ENCODE results near the gene C9orf85.

The C9orf85 gene

GRCh38 chr9:71966601-71967000 is 55.2 kb downstream of the C9orf85 start:
- 9 to 13% methylated on average over 5 of the region's 5 CpGs for WGBS, 2 experiments
- no peak overlapping the region for H3K4me3 ChIP-seq (ENCODE audit: insufficient read depth, low read depth, low read length)
- H3K4me1 ChIP-seq (ENCODE audit: control insufficient read depth, insufficient read depth, low read length) = no peaks in the 10 kb centered on the region
- H3K27ac ChIP-seq (ENCODE audit: insufficient read depth, low read depth, low read length, poor library complexity, severe bottlenecking) = no peak overlapping the region
- H3K36me3 ChIP-seq (ENCODE audit: control insufficient read depth, insufficient read depth, low read length) = no peaks in the 10 kb centered on the region
- no peaks in the 10 kb centered on the region for H3K9me3 ChIP-seq (ENCODE audit: control insufficient read depth, low read length)
- no peaks in the 10 kb centered on the region for H3K27me3 ChIP-seq (ENCODE audit: control insufficient read depth, insufficient read depth, low read length, poor library complexity, severe bottlenecking)

- Histone ChIP-seq H3K4me1 (ENCODE audit: control insufficient read depth, insufficient read depth, low read length) (no peaks in the 10 kb centered on the region), H3K4me3 (ENCODE audit: insufficient read depth, low read depth, low read length) (no peak overlapping the region), H3K36me3 (ENCODE audit: control insufficient read depth, insufficient read depth, low read length) (no peaks in the 10 kb centered on the region), H3K9me3 (ENCODE audit: control insufficient read depth, low read length) (no peaks in the 10 kb centered on the region), H3K27me3 (ENCODE audit: control insufficient read depth, insufficient read depth, low read length, poor library complexity, severe bottlenecking) (no peaks in the 10 kb centered on the region), H3K27ac (ENCODE audit: insufficient read depth, low read depth, low read length, poor library complexity, severe bottlenecking) (no peak overlapping the region)
- 86 to 87% methylated on average over 9 to 10 of the region's 10 CpGs for whole genome bisulfite sequencing, 2 experiments
These were observed 57.2 kb downstream of the C9orf85 start for GRCh38 chr9:71968541-71969090.

GRCh38 chr9:71975833-71976232 is 64.4 kb downstream of the C9orf85 start:
- no peaks in the 10 kb centered on the region for H3K9me3 ChIP-seq (ENCODE audit: control insufficient read depth, low read length)
- H3K27ac ChIP-seq (ENCODE audit: insufficient read depth, low read depth, low read length, poor library complexity, severe bottlenecking) = no peak overlapping the region
- H3K4me3 ChIP-seq (ENCODE audit: insufficient read depth, low read depth, low read length) = no peak overlapping the region
- H3K4me1 ChIP-seq (ENCODE audit: control insufficient read depth, insufficient read depth, low read length) = no peaks in the 10 kb centered on the region
- no peaks in the 10 kb centered on the region for H3K27me3 ChIP-seq (ENCODE audit: control insufficient read depth, insufficient read depth, low read length, poor library complexity, severe bottlenecking)
- H3K36me3 ChIP-seq (ENCODE audit: control insufficient read depth, insufficient read depth, low read length) = no peaks in the 10 kb centered on the region

- Histone ChIP-seq H3K27ac (ENCODE audit: insufficient read depth, low read depth, low read length, poor library complexity, severe bottlenecking) (no peak overlapping the region), H3K9me3 (ENCODE audit: control insufficient read depth, low read length) (no peaks in the 10 kb centered on the region), H3K27me3 (ENCODE audit: control insufficient read depth, insufficient read depth, low read length, poor library complexity, severe bottlenecking) (no peaks in the 10 kb centered on the region), H3K4me1 (ENCODE audit: control insufficient read depth, insufficient read depth, low read length) (no peaks in the 10 kb centered on the region), H3K36me3 (ENCODE audit: control insufficient read depth, insufficient read depth, low read length) (no peaks in the 10 kb centered on the region), H3K4me3 (ENCODE audit: insufficient read depth, low read depth, low read length) (no peak overlapping the region)
- WGBS, 2 experiments = 88 to 92% methylated on average over 1 to 3 of the region's 3 CpGs
These were observed 65.6 kb downstream of the C9orf85 start for GRCh38 chr9:71977003-71977402.

- no peak overlapping the region for H3K4me3 ChIP-seq (ENCODE audit: insufficient read depth, low read depth, low read length)
- H3K9me3 ChIP-seq (ENCODE audit: control insufficient read depth, low read length) = no peaks in the 10 kb centered on the region
- no peaks in the 10 kb centered on the region for H3K4me1 ChIP-seq (ENCODE audit: control insufficient read depth, insufficient read depth, low read length)
- H3K36me3 ChIP-seq (ENCODE audit: control insufficient read depth, insufficient read depth, low read length) = no peaks in the 10 kb centered on the region
- WGBS, 2 experiments = 92 to 94% methylated on average over 3 to 4 of the region's 5 CpGs
- no peaks in the 10 kb centered on the region for H3K27me3 ChIP-seq (ENCODE audit: control insufficient read depth, insufficient read depth, low read length, poor library complexity, severe bottlenecking)
- H3K27ac ChIP-seq (ENCODE audit: insufficient read depth, low read depth, low read length, poor library complexity, severe bottlenecking) = no peak overlapping the region
These were observed 69.1 kb downstream of the C9orf85 start for GRCh38 chr9:71980266-71981190.

- Histone ChIP-seq H3K27ac (ENCODE audit: insufficient read depth, low read depth, low read length, poor library complexity, severe bottlenecking) (no peak overlapping the region), H3K4me3 (ENCODE audit: insufficient read depth, low read depth, low read length) (no peak overlapping the region), H3K27me3 (ENCODE audit: control insufficient read depth, insufficient read depth, low read length, poor library complexity, severe bottlenecking) (no peaks in the 10 kb centered on the region), H3K36me3 (ENCODE audit: control insufficient read depth, insufficient read depth, low read length) (no peaks in the 10 kb centered on the region), H3K4me1 (ENCODE audit: control insufficient read depth, insufficient read depth, low read length) (no peaks in the 10 kb centered on the region), H3K9me3 (ENCODE audit: control insufficient read depth, low read length) (no peaks in the 10 kb centered on the region)
- WGBS, 2 experiments = 100% methylated on average over 2 of the region's 2 CpGs
These were observed 70.5 kb downstream of the C9orf85 start for GRCh38 chr9:71981944-71982343.

GRCh38 chr9:71984403-71984802 is 73.0 kb downstream of the C9orf85 start:
- no peaks in the 10 kb centered on the region for H3K27me3 ChIP-seq (ENCODE audit: control insufficient read depth, insufficient read depth, low read length, poor library complexity, severe bottlenecking)
- WGBS, 2 experiments = 94 to 97% methylated on average over 2 of the region's 2 CpGs
- no peaks in the 10 kb centered on the region for H3K9me3 ChIP-seq (ENCODE audit: control insufficient read depth, low read length)
- H3K4me3 ChIP-seq (ENCODE audit: insufficient read depth, low read depth, low read length) = no peak overlapping the region
- H3K27ac ChIP-seq (ENCODE audit: insufficient read depth, low read depth, low read length, poor library complexity, severe bottlenecking) = no peak overlapping the region
- no peaks in the 10 kb centered on the region for H3K4me1 ChIP-seq (ENCODE audit: control insufficient read depth, insufficient read depth, low read length)
- no peaks in the 10 kb centered on the region for H3K36me3 ChIP-seq (ENCODE audit: control insufficient read depth, insufficient read depth, low read length)

- no peaks in the 10 kb centered on the region for H3K27me3 ChIP-seq (ENCODE audit: control insufficient read depth, insufficient read depth, low read length, poor library complexity, severe bottlenecking)
- H3K36me3 ChIP-seq (ENCODE audit: control insufficient read depth, insufficient read depth, low read length) = no peaks in the 10 kb centered on the region
- no peaks in the 10 kb centered on the region for H3K4me1 ChIP-seq (ENCODE audit: control insufficient read depth, insufficient read depth, low read length)
- no peak overlapping the region for H3K27ac ChIP-seq (ENCODE audit: insufficient read depth, low read depth, low read length, poor library complexity, severe bottlenecking)
- no peaks in the 10 kb centered on the region for H3K9me3 ChIP-seq (ENCODE audit: control insufficient read depth, low read length)
- H3K4me3 ChIP-seq (ENCODE audit: insufficient read depth, low read depth, low read length) = no peak overlapping the region
- 82 to 86% methylated on average over 6 to 7 of the region's 7 CpGs for whole genome bisulfite sequencing, 2 experiments
These were observed 73.4 kb downstream of the C9orf85 start for GRCh38 chr9:71984831-71985281.

GRCh38 chr9:71985297-71985911 is 74.0 kb downstream of the C9orf85 start:
- H3K27me3 ChIP-seq (ENCODE audit: control insufficient read depth, insufficient read depth, low read length, poor library complexity, severe bottlenecking) = no peaks in the 10 kb centered on the region
- no peak overlapping the region for H3K27ac ChIP-seq (ENCODE audit: insufficient read depth, low read depth, low read length, poor library complexity, severe bottlenecking)
- 64 to 66% methylated on average over 10 of the region's 10 CpGs for WGBS, 2 experiments
- no peak overlapping the region for H3K4me3 ChIP-seq (ENCODE audit: insufficient read depth, low read depth, low read length)
- H3K36me3 ChIP-seq (ENCODE audit: control insufficient read depth, insufficient read depth, low read length) = no peaks in the 10 kb centered on the region
- no peaks in the 10 kb centered on the region for H3K4me1 ChIP-seq (ENCODE audit: control insufficient read depth, insufficient read depth, low read length)
- H3K9me3 ChIP-seq (ENCODE audit: control insufficient read depth, low read length) = no peaks in the 10 kb centered on the region

- Histone ChIP-seq H3K27me3 (ENCODE audit: control insufficient read depth, insufficient read depth, low read length, poor library complexity, severe bottlenecking) (no peaks in the 10 kb centered on the region), H3K9me3 (ENCODE audit: control insufficient read depth, low read length) (no peaks in the 10 kb centered on the region), H3K36me3 (ENCODE audit: control insufficient read depth, insufficient read depth, low read length) (no peaks in the 10 kb centered on the region), H3K4me3 (ENCODE audit: insufficient read depth, low read depth, low read length) (no peak overlapping the region), H3K27ac (ENCODE audit: insufficient read depth, low read depth, low read length, poor library complexity, severe bottlenecking) (no peak overlapping the region), H3K4me1 (ENCODE audit: control insufficient read depth, insufficient read depth, low read length) (no peaks in the 10 kb centered on the region)
- WGBS, 2 experiments = 92 to 95% methylated on average over 3 of the region's 3 CpGs
These were observed 75.5 kb downstream of the C9orf85 start for GRCh38 chr9:71986900-71987299.

Measured in ectodermal cell (in vitro differentiated cells).